Hematopoietic multipotent progenitor cell treated with erythropoietin and hydrocortisone succinate and interleukin-3 and kit ligand, for 4 days (in vitro differentiated cells): ENCODE measurements around the gene ATXN1.
A peak's percentile ranks its signal among the peaks of the same experiment; 100 is the strongest.
"Not testable (repeated sequence)": the region's sequence is repeated elsewhere in the genome, so short reads cannot be mapped to it uniquely, and the experiment has no call there.

Experiments used
- DNase-seq: peaks from one replicate; pipeline ENCODE4 v3.0.0-alpha.2; 2015

Gene ATXN1

GRCh38 chr6:16760516-16761470, at the start of gene ATXN1:
Gene ATXN1, minus strand, starts transcription at chr6:16761460.
- peak; percentile 53 for DNase-seq

GRCh38 chr6:16810411-16810810, 49.2 kb upstream of the ATXN1 start:
- peak; percentile 50 for DNase-seq

GRCh38 chr6:16809753-16810358, 48.6 kb upstream of the ATXN1 start:
- DNase-seq, result no peak

GRCh38 chr6:16807956-16808355, 46.7 kb upstream of the ATXN1 start:
- DNase-seq, result no peak

GRCh38 chr6:16806363-16806762, 45.1 kb upstream of the ATXN1 start:
- DNase-seq, result no peak

- DNase-seq, result no peak
Observed at GRCh38 chr6:16805243-16805950, 44.1 kb upstream of the ATXN1 start.

- DNase-seq, result peak; percentile 45
Observed at GRCh38 chr6:16804546-16805242, 43.4 kb upstream of the ATXN1 start.

GRCh38 chr6:16803294-16804200, 42.3 kb upstream of the ATXN1 start:
- no peak for DNase-seq

- no peak for DNase-seq
Observed at GRCh38 chr6:16802071-16802470, 40.8 kb upstream of the ATXN1 start.

- DNase-seq, result peak; percentile 70
Observed at GRCh38 chr6:16800942-16801341, 39.7 kb upstream of the ATXN1 start.

GRCh38 chr6:16800341-16800740, 39.1 kb upstream of the ATXN1 start:
- DNase-seq, result peak; percentile 74

- no peak for DNase-seq
Observed at GRCh38 chr6:16799279-16800193, 38.3 kb upstream of the ATXN1 start.

- DNase-seq, result no peak
Observed at GRCh38 chr6:16793828-16794412, 32.7 kb upstream of the ATXN1 start.

- no peak for DNase-seq
Observed at GRCh38 chr6:16789329-16790038, 28.2 kb upstream of the ATXN1 start.

- DNase-seq, result peak; percentile 41
Observed at GRCh38 chr6:16787128-16787682, 25.9 kb upstream of the ATXN1 start.

- no peak for DNase-seq
Observed at GRCh38 chr6:16785496-16785895, 24.2 kb upstream of the ATXN1 start.

GRCh38 chr6:16784957-16785356, 23.7 kb upstream of the ATXN1 start:
- not testable (repeated sequence) for DNase-seq

- DNase-seq, result no peak
Observed at GRCh38 chr6:16783952-16784565, 22.8 kb upstream of the ATXN1 start.

- DNase-seq, result no peak
Observed at GRCh38 chr6:16783509-16783908, 22.2 kb upstream of the ATXN1 start.
